SU-DHL-6 (cell line): ENCODE results near the gene MAN1A2.

Experiments used
- H2AFZ ChIP-seq: fragments of 200-600 bp; sonication (generic); 2 replicates; pipeline ENCODE4 v1.6.1; 2014; ENCODE audit warnings: low read depth, mild to moderate bottlenecking, moderate library complexity, mixed read lengths, antibody characterized with exemption, low read length; ENCODE audit not compliant: severe bottlenecking
- H3F3A ChIP-seq: fragments of 200-600 bp; shearing (Covaris generic); 2 replicates; pipeline ENCODE4 v1.6.0; 2016; ENCODE audit warnings: antibody characterized with exemption, mild to moderate bottlenecking; ENCODE audit not compliant: insufficient read depth
- H3K27ac ChIP-seq: fragments of 200-600 bp; sonication (generic); 2 replicates; pipeline ENCODE4 v1.5.1; 2016; ENCODE audit warnings: low read depth, mild to moderate bottlenecking, low read length, moderate library complexity, mixed read lengths
- H3K27me3 ChIP-seq: fragments of 200-600 bp; sonication (generic), shearing (Covaris generic); 2 replicates; pipeline ENCODE4 v1.6.0; 2014; ENCODE audit warnings: mild to moderate bottlenecking, low read length
- H3K36me3 ChIP-seq: fragments of 200-600 bp; sonication (generic); 2 replicates; pipeline ENCODE4 v1.6.1; 2014; ENCODE audit warnings: mild to moderate bottlenecking, low read length, mixed read lengths
- H3K4me2 ChIP-seq: fragments of 300-600, 200-600 bp; shearing (Covaris generic), sonication (generic); 2 replicates; pipeline ENCODE4 v1.6.0; 2014; ENCODE audit warnings: low read length, low read depth, mild to moderate bottlenecking; ENCODE audit not compliant: poor library complexity, severe bottlenecking
- H3K4me3 ChIP-seq: fragments of 200-600 bp; sonication (generic); 2 replicates; pipeline ENCODE4 v1.5.1; 2014; ENCODE audit warnings: antibody characterized with exemption, low read length, mild to moderate bottlenecking, mixed read lengths; ENCODE audit not compliant: insufficient read depth, poor library complexity, severe bottlenecking
- H3K79me2 ChIP-seq: fragments of 200-600 bp; sonication (generic); 2 replicates; pipeline ENCODE4 v1.6.1; 2014; ENCODE audit warnings: mild to moderate bottlenecking, low read length, moderate library complexity; ENCODE audit not compliant: insufficient read depth
- H3K9ac ChIP-seq: fragments of 200-600 bp; sonication (generic); 2 replicates; pipeline ENCODE4 v1.7.0; 2014; ENCODE audit warnings: mild to moderate bottlenecking, low read length
- H3K9me2 ChIP-seq: fragments of 200-600 bp; sonication (generic); replicated peaks from 2 replicates; pipeline ENCODE4 v1.6.1; 2014; ENCODE audit warnings: low read length; ENCODE audit not compliant: insufficient read depth
- H3K9me3 ChIP-seq: fragments of 200-600 bp; sonication (generic); 2 replicates; pipeline ENCODE4 v1.6.1; 2014; ENCODE audit warnings: low read length, mixed read lengths; ENCODE audit not compliant: insufficient read depth
- H4K20me1 ChIP-seq: fragments of 200-600 bp; sonication (generic); 2 replicates; pipeline ENCODE4 v1.6.1; 2014; ENCODE audit warnings: low read depth, mild to moderate bottlenecking, antibody characterized with exemption, low read length, moderate library complexity, mixed read lengths
- CTCF ChIP-seq: fragments of 200-600 bp; sonication (generic); IDR thresholded peaks from one replicate; pipeline ENCODE4 v1.5.1; 2017; ENCODE audit warnings: antibody characterized with exemption, mild to moderate bottlenecking, low read length, moderate library complexity; ENCODE audit not compliant: insufficient read depth, poor library complexity, severe bottlenecking
- EZH2phosphoT487 ChIP-seq: fragments of 200-600 bp; sonication (generic), shearing (Covaris generic); conservative IDR thresholded peaks from 2 replicates; pipeline ENCODE4 v1.6.1; 2018; ENCODE audit warnings: mild to moderate bottlenecking, antibody characterized with exemption, low read length, moderate library complexity, mixed read lengths

MAN1A2 gene

GRCh38 chr1:117481410-117481809, 114.2 kb downstream of the MAN1A2 start:
- H3K27me3 ChIP-seq = no peaks in the 10 kb centered on the region
- no peak overlapping the region for H3K4me3 ChIP-seq
- H3K4me2 ChIP-seq = no peak overlapping the region

GRCh38 chr1:117493906-117494305, 126.7 kb downstream of the MAN1A2 start:
- Histone ChIP-seq H3K4me2 (no peak overlapping the region), H3K36me3 (no peaks in the 10 kb centered on the region; the same call in 1 of the 2 replicates), H3K4me3 (no peak overlapping the region), H3K79me2 (no peaks in the 10 kb centered on the region), H3K9ac (no peak overlapping the region), H3K9me3 (no peaks in the 10 kb centered on the region), H3K27me3 (no peaks in the 10 kb centered on the region), H4K20me1 (no peaks in the 10 kb centered on the region), H3F3A (no peaks in the 10 kb centered on the region), H3K27ac (no peak overlapping the region), H2AFZ (no peak overlapping the region), H3K9me2 (no peaks in the 10 kb centered on the region)
- TF ChIP-seq CTCF (no peak), EZH2phosphoT487 (no peak)

More at GRCh38 chr1:117481410-117481809, 114.2 kb downstream of the MAN1A2 start:
- H2AFZ ChIP-seq = no peak overlapping the region
- H3K9me3 ChIP-seq = no peaks in the 10 kb centered on the region
- H3K36me3 ChIP-seq = no peaks in the 10 kb centered on the region; the same call in 1 of the 2 replicates
- H3K79me2 ChIP-seq = no peaks in the 10 kb centered on the region
- no peaks in the 10 kb centered on the region for H4K20me1 ChIP-seq
- H3F3A ChIP-seq = no peaks in the 10 kb centered on the region
- H3K9me2 ChIP-seq = no peaks in the 10 kb centered on the region
- TF ChIP-seq EZH2phosphoT487 = no peak
- no peak for TF ChIP-seq CTCF
- no peak overlapping the region for H3K27ac ChIP-seq
- H3K9ac ChIP-seq = no peak overlapping the region

GRCh38 chr1:117495068-117495467, 127.8 kb downstream of the MAN1A2 start:
- H3K9me3 ChIP-seq = no peaks in the 10 kb centered on the region
- TF ChIP-seq EZH2phosphoT487 (no peak), CTCF (no peak)
- H4K20me1 ChIP-seq = no peaks in the 10 kb centered on the region
- H3K4me2 ChIP-seq = no peak overlapping the region
- no peaks in the 10 kb centered on the region for H3F3A ChIP-seq
- H3K27me3 ChIP-seq = no peaks in the 10 kb centered on the region
- H3K27ac ChIP-seq = no peak overlapping the region
- H3K79me2 ChIP-seq = no peaks in the 10 kb centered on the region
- H3K9ac ChIP-seq = no peak overlapping the region
- H3K36me3 ChIP-seq = no peaks in the 10 kb centered on the region; the same call in 1 of the 2 replicates
- H3K4me3 ChIP-seq = no peak overlapping the region
- no peaks in the 10 kb centered on the region for H3K9me2 ChIP-seq
- H2AFZ ChIP-seq = no peak overlapping the region
